GM21786 (cell line): ENCODE data around the gene IL13.

ENCODE experiments used
- ATAC-seq: cut with Tn5 transposase; IDR thresholded peaks from one replicate; pipeline ENCODE4 v1.9.1; 2021; ENCODE audit not compliant: unreplicated experiment

IL13 gene

GRCh38 chr5:132669966-132670882, 12.3 kb downstream of the IL13 start:
- ATAC-seq: no peak

- no peak for ATAC-seq
Measured at GRCh38 chr5:132671000-132671399, 13.0 kb downstream of the IL13 start.

- no peak for ATAC-seq
Measured at GRCh38 chr5:132673488-132673887, 15.5 kb downstream of the IL13 start.

GRCh38 chr5:132673939-132674630, 16.1 kb downstream of the IL13 start, which contains the start of gene IL4:
TSS of gene IL4 (plus strand) at chr5:132673989. CDS start at chr5:132674051, 62 bp downstream.
- ATAC-seq: no peak

- peak; percentile 83 for ATAC-seq
Measured at GRCh38 chr5:132674671-132675506, 16.9 kb downstream of the IL13 start.

DNA sequence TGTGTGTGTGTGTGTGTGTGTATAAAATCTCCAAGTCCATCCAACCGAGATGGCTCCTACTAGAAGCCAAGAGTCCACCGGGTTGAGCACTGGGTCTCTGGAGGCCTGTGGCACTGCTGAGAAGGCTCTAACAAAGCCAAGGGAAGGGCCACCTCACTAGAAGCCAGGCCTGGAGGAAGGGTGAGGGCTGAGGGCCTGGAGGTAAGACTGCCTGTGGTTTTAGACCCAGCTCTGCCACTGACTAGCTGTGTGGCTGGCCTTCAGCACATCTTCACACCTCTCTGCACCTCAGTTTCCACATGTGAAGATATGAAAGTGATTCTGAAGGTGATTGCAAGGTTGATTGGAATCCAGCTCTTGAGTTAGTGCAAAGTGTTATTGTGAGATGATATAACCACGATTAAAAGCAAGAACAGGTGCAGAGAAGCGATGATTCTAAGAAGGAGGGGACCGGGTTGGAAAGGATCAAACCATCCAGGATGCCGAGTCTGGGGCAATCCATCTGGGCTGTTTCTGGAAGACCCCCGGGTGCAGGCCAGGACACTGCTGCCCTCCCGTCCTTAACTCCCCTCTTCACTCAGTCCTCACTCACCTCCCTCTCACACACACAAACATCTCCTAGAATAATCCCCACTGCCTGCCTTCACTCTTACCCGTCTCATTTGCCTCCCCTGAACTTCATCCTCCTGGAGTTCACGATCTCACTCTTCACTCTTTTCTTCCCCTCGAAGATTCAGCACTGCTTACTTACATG, 18.1 kb downstream of the IL13 start:
- no peak for ATAC-seq

GRCh38 chr5:132677191-132677590, 19.2 kb downstream of the IL13 start:
- no peak for ATAC-seq

GRCh38 chr5:132677682-132678400, 19.9 kb downstream of the IL13 start:
- ATAC-seq: no peak

- ATAC-seq: no peak
Measured at GRCh38 chr5:132678735-132679134, 20.8 kb downstream of the IL13 start.

DNA sequence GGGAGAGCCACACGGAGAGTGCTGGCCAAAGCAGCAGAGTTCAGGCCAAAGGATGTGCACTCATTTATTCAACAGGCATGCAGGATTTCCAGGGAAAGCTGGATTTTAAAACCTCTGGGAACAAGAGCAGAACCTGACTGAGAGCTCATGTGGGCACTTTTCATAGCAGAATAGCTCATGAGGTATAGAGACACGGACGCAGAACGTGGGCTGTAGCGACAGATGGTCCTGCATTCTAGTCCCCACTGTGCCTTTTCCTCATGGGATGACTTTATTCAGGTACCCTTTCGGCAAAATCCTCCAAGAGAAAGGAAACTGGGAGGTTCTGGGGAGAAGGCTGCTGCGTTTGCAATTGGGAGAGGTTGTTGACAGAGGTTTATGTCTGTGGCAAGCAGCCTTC, 21.2 kb downstream of the IL13 start:
- no peak for ATAC-seq

GRCh38 chr5:132679717-132680380, 21.9 kb downstream of the IL13 start:
- ATAC-seq: no peak

DNA sequence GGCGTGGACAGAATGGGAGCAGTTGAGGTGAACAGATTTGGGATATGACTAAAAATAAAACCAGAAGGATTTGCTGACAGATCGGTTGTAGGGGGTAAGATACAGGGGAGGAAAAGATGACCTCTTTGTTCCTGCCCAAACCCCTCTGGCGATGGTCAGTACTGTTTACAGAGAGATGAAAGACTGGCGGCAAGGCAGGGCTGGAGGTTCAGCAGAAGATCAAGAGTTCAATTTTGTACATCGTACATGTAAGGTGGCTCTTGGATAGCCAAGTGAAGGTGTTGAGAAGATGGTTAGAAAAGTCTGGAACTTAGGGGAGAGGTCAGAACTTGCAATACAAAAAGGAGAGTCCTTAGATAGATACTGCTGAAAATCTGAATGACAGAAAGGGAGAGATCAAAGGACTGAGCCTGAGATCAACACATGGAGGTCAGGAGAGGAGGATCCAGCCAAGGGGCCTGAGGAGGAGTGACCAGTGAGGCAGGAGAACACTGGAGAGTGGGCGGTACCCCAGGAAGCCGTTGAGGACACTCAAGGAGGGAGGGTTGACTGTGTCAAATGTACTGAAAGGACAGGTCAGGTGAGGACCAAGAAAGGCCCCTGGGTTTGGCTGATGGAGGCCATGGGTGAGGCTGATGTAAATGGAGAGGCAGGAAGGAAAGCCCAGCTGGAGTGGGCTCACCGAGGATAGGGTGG, 23.0 kb downstream of the IL13 start:
- no peak for ATAC-seq

- no peak for ATAC-seq
Measured at GRCh38 chr5:132681476-132681831, 23.5 kb downstream of the IL13 start.

DNA sequence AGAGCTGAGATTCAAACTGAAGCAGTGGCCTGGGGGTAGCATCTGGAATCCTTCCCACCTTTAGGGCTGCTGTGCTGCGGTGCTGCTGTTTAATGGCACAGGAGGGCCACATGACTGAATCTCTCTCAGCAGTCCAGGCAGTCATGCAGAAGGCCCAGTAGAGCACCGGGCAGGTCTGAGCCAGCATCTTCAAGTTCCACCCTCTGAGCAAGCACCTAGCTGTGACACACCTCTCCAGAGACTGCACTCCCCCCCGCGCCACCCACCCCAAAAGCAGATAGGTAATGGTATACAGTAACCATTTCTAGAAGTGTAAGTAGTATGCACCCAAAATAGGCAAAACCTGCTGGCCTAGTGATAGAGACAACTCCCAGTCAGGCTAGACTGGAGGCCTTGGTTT, 24.0 kb downstream of the IL13 start:
- no peak for ATAC-seq

DNA sequence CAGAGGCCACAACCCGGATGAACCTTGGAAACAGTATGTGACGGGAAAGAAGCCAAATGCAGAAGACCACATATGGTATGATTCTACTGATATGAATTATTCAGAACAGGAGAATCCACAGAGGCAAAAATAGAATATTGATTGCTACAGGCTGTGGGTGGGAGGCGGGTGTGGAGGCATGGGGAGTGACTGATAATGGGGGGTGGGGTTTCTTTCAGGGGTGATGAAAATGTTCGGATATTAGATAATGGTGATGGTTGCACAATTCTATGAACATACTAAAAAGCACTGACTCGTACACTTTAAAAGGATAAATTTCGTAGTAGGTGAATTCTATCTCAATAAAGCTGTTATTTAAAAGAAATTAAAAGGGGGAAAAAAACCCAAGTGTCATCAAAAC, 26.5 kb downstream of the IL13 start:
- no peak for ATAC-seq

DNA sequence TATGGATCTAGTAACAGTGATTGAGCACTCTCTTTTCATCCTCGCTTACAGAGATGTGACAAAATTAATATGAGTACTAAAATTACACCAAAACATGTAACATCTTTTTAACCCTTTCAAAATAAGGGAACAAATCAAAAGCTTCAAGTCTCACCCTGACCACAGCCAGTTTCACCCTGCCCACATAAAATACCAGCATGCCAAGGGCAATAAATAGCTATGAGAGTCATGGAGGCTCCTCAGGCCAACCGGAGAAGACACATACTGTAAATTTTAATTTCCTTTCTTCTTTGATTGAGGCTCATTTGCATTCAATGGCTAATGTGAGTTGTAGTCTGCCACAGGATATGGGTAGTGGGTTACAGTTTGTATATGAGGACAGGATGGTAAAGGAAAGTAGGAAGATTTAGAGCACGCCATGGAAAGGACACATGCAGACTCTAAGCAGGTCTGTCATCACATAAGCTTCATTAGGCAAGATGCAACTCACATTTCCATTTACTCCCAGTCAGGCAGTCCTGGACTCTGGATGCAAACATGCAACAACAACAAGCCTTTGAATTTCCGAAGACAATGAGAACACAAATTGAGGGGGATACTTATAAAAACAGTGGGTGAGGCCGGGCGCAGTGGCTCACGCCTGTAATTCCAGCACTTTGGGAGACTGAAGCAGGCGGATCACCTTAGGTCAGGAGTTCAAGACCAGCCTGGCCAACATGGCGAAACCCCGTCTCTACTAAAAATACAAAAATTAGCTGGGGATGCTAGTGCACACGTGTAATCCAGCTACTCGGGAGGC, 27.1 kb downstream of the IL13 start:
- ATAC-seq: no peak

- no peak for ATAC-seq
Measured at GRCh38 chr5:132686193-132686592, 28.2 kb downstream of the IL13 start.

DNA sequence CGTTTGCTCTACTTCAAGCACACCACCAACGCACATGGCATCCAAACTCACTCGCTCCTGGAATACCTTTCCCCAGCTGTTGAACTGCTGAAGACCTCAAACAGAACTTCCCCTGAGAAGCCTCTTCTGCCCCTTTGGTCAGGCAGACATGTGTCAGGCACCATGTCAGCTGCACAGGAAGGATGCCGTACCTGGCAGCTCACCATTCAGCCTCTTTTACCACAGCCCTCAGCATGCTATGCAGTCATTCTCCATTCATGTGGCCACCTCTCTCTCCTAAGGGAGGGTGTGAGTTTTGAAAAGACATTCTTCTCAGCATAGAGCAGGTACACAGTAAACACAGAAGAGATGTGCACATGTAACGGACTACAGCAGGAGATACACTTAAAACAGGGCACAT, 30.0 kb downstream of the IL13 start:
- ATAC-seq: no peak
